NCI-H510A treated with DMSO at 0.1 percent for 48 hours (cell line): ENCODE results near the gene FAM219A.

Experiments used
- DNase-seq: peaks from one replicate; lab custom pipeline; 2025; lab: John Stamatoyannopoulos, UW

The FAM219A gene

DNA sequence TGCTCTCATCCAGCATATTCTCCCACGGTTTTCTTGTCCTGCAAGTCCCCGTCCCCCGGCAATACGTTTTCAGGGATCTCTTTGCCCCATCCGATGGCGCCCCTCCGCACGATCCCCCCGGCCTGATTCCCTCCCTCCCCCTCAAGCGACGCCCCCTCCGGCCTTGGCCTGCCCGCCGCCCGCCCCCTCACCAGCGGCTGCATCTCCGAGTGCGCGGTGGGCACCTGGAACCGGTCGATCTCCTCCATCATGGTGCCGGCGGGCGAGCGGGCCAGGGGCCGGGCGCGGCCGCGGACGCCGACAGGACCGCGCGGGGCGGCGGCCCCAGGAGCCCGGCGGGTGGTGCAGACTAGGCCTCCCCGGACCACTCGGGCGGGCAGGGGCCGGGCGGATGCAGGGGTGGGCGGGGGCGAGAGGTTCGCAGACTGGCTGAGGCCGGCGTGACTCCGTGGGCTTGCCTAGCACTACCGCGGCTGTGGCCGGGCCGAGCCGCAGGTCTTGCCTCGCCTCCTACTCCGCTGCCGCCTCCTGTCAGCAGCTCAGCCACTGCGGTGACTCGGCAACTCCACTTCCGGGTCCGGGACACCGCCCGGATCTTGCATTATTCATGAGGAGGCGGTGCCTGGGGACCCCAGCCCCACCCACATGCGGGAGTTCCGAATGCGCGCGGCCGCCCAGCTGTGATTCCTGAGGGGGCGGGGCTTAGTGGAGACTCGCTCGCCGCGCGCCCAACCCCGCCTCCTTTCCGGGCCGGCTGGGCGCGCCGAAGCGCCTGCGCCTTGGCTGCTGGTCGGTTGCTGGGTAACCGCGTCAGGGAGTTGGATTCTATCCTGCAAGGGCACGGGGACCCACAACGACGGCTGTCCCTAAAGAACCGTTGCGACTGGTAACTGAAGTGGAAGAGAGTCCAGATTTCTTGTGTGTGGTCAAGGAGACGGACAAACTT is at the start of gene FAM219A, which contains the start of gene DNAI1:
Gene FAM219A, minus strand, starts transcription at position 558 of the 946 bp plus-strand sequence. Its CDS starts 307 bp downstream, at position 251.
Gene DNAI1, plus strand, starts transcription at position 793 of the 946 bp plus-strand sequence. CDS start 201 bp downstream, outside the sequence.
- DNase-seq, result peak; percentile 88

- DNase-seq, result no peak
These were observed 49.6 kb upstream of the FAM219A start for GRCh38 chr9:34507966-34508365.

GRCh38 chr9:34507556-34507955 is 49.2 kb upstream of the FAM219A start:
- DNase-seq, result no peak

- DNase-seq, result no peak
These were observed 48.3 kb upstream of the FAM219A start for GRCh38 chr9:34506623-34507022.

DNA sequence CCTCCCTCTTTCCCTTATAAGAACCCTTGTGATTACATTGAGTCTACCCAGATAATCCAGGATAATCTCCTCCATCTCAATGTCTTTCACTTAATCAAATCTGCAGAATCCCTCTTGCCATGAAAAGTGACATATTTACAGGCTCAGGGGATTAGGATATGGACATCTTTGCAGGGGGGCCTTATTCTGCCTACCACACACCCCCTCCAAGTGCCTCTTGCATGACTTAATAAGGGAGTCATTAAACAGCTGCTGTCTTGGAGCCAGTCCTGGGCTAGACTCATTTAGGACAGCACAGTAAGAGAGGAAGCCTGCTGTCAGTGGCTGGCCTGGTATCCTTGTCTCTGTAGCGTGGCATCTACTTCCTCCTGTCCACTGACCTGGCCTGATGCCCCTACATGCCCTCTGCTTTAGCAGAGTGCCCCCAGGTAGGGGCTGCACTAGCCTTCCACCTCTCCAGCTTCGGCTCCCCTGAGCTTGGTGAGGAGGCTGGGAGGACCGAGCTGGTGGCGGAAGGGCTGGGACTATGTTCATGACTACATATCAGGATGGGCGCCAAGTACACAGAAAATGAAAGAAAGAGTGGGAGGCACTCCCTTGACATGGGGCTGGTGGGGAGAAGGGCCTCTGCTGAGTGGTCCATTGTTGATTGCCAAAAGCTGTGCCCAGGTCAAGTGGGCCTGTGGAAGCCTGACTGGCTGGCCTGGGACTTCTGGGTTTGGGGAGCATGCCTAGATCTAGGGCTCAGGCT is 47.2 kb upstream of the FAM219A start:
- no peak for DNase-seq

DNA sequence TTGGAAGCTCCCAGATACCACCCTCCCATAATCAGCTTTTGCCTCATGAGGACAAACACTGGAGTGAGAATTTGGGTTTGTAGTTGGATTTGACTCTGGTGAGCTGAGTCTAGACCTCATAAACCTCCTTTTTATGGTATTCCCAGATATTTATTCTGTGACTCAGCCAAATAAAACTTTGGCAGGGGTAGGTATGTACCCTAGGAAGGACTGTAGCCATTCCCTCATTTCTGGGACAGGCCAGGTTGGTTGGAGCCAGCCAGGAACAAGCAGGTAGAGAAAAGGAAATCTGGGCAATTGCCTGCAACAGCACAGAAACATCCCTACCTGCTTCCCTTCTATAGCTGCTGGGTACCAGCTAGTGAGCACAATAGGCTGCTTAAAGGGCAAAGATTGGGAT is 45.0 kb upstream of the FAM219A start:
- DNase-seq, result no peak

- DNase-seq, result no peak
These were observed 44.5 kb upstream of the FAM219A start for GRCh38 chr9:34502891-34503290.

DNA sequence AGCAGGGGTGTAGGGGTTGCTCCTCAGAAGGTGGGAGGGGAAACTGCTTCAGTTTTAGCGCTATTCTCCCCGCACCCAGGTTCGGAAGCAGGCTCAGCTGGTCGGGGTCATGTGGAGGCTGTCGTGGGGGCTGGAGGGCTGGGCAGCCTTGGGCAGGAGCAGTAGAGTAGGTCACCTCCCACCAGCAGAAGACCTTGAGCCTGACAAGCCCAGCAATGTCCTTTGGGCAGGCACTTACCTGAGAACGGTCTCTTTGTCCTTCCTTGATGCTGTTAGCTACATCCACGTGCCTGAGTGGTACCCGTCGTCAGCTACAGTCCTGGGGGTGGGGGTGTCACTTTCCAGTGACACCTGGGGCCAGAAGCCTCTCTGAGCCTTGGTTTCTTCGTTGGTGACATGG is 44.1 kb upstream of the FAM219A start:
- DNase-seq, result no peak

DNA sequence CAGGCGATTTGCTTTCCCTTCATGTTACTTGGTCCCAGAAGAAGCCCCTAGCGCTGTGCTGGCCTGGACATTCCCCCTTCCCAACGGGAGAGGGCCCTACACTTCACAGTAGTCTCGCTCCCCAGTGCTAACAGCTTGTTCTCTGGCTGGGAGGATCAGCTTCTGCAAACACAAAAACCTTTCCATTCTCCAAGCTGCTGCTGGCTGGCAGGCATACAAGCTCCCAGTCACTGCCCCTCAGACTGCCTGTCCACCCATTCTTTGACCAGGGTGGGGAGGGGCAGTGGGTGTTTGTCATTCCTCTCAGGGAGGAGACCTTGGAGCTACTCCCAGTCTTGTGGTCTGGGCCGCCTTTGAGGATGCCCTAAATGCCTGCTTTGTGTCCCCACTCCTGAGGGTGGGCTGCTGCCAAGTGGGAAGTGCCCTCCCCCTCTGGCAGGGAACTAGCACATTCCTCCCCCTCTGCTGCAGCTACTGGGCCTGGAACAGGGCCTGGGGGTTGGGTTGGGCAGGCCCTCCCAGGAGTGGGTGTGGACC is 43.6 kb upstream of the FAM219A start:
- DNase-seq, result no peak

DNA sequence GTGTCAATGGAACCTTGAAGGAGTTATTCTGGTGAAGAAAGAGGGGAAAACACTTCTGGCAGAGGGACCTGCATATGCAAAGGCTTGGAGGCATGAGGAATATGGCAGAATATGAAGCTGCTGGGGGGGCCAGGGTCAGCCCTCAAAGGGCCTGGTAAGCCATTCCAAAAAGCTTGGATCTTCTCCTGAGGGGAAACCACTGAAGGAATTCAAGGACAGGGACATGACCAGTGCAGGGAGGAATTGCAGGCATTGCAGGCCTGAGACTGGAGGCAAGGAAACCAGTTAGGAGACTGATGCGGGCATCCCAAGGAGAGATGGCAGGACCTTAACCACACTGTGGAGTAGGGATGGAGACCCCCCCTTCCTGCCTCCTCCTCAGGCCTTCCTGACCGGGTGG is 43.0 kb upstream of the FAM219A start:
- DNase-seq, result no peak

GRCh38 chr9:34500623-34501267 is 42.4 kb upstream of the FAM219A start:
- peak; percentile 23 for DNase-seq

GRCh38 chr9:34499076-34499475 is 40.7 kb upstream of the FAM219A start:
- DNase-seq, result no peak

- DNase-seq, result no peak
These were observed 40.2 kb upstream of the FAM219A start for GRCh38 chr9:34498553-34498952.

- DNase-seq, result no peak
These were observed 37.9 kb upstream of the FAM219A start for GRCh38 chr9:34496149-34496712.

- DNase-seq, result no peak
These were observed 35.7 kb upstream of the FAM219A start for GRCh38 chr9:34493972-34494535.

DNA sequence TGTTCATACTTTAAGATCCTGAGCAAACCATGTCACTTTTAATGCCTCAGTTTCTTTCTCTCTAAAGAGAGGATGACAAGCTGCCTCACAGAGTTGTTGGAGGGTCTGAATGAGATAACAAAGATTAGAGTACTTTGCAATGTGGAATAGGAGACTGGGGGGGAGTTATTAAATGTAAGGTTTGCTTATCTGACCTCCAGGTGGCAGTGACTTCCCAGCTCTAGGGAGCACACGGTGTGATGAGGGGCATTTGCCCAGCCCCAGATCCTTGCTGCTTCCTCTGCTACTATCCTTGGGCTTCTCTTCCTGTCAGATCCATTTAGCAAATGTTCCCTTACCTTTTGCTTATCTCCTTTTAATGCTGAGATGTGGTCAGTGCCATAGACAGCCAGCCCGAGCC is 33.7 kb upstream of the FAM219A start:
- DNase-seq, result no peak

GRCh38 chr9:34491596-34491995 is 33.2 kb upstream of the FAM219A start:
- DNase-seq, result no peak

DNA sequence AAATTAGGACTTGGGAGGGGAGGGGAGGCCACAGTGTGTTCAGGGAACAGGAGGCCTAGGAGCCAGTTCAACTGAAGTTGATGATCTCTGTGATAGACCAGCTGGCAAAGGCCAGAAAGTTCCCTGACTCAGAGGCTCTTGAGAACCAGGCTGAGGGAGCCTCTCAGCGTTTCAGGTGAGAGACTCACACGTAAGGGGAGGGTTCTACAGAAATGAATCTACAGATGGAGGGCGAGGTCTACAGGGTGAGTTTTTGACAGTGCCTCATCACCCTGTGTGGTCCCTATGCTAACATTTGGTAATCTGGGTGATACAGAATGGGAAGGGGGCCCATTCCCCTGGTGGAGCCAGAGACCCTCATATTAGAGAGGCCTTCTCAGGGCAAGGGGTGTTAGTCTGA is 32.4 kb upstream of the FAM219A start:
- DNase-seq, result no peak

- DNase-seq, result no peak
These were observed 32.0 kb upstream of the FAM219A start for GRCh38 chr9:34490360-34490759.

- no peak for DNase-seq
These were observed 28.2 kb upstream of the FAM219A start for GRCh38 chr9:34486572-34486971.

DNA sequence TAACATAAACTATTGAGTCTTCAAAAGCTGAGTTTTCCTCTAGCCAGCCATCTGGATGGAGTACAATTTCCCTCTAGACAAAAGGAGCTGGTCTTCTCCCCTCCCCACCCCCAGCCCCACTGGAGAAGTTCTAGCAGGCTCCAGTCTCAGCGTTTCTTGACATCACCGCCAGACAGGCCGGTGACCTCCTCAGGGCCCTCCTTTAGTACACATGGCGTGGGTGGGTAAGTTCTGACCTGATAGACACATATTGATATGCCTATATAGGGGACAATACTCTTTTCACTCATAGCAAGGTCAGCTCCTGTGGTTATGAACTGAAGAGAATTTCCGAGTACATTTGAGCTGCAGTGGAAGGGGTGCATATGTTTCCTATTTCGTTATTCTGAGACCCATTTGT is 27.5 kb upstream of the FAM219A start:
- no peak for DNase-seq
